Left lung (tissue), 10 donors: ENCODE measurements around the gene TXNL4B. TPM values are rescaled to one million over a fixed set of nuclear protein-coding genes. Genes with fewer than 3 reads are reported as not detected.

Experiments used
- ATAC-seq: fragments of 200-7000 bp; cut with Tn5 transposase; one replicate; pipeline ENCODE4 v1.9.1; 2020; ENCODE audit warnings: moderate library complexity
- DNase-seq, 4 donors: peaks; one replicate each; pipeline ENCODE4 v3.0.0-alpha.2; 2013 to 2020
- H3K27ac ChIP-seq, 2 donors: fragments of 200-600 bp; sonication (generic) in 1 of 2; one replicate each; pipeline versions ENCODE4 v1.5.0 to v1.8.0; 2020 to 2021
- H3K27me3 ChIP-seq, 2 donors: fragments of 200-600 bp; sonication (generic) in 1 of 2; one replicate each; pipeline versions ENCODE4 v1.5.0 to v1.8.0; 2020 to 2021
- H3K36me3 ChIP-seq, 2 donors: fragments of 200-600 bp; sonication (generic) in 1 of 2; one replicate each; pipeline versions ENCODE4 v1.5.0 to v1.8.0; 2020 to 2021
- H3K4me1 ChIP-seq, 2 donors: fragments of 200-600 bp; one replicate each; pipeline ENCODE4 v1.8.0; 2021
- H3K4me3 ChIP-seq, 2 donors: fragments of 200-600 bp; sonication (generic) in 1 of 2; one replicate each; pipeline versions ENCODE4 v1.5.0 to v1.8.0; 2020 to 2021; ENCODE audit warnings: mild to moderate bottlenecking in 1 of 2
- H3K9me3 ChIP-seq, 2 donors: fragments of 200-600 bp; sonication (generic) in 1 of 2; one replicate each; pipeline versions ENCODE4 v1.5.0 to v1.8.0; 2020 to 2021
- intact Hi-C, 2 donors: fragments of 100-400 bp; cut with DNase I; formaldehyde crosslinking; loops; one replicate each; pipeline versions ENCODE4 v1.11.2 to v1.14.2; 2022
- polyA plus RNA-seq, 6 donors: library from polyadenylated mRNA; unstranded; fragments of 120-200 nt; gene quantifications; one replicate each; pipeline ENCODE4 v1.2.1, GENCODE V29; 2013; ENCODE audit not compliant: insufficient read length in 6 of 6
- total RNA-seq, 2 donors: library from RNA; stranded (reverse); fragmentation: NEBNext Ultra II Directional; extraction: Animal tissue kit (Norgen Biotek cat#: 25700); gene quantifications; one replicate each; pipeline ENCODE4 v1.2.1, GENCODE V29; 2021
- TF ChIP-seq, protein P1 (sequence below), 2 donors: fragments of 200-600 bp; sonication (generic) in 1 of 2; IDR thresholded peaks; one replicate each; pipeline versions ENCODE4 v1.5.0 to v1.8.0; 2021; ENCODE audit warnings: antibody characterized with exemption in 2 of 2
- donor health status: DM: no; HTN: yes; CAD: no.
- donor health status: DM: no; HTN: no; CAD: no.

TXNL4B gene
- total and polyA plus RNA-seq, 8 donors = 9.8 to 22.9 (median 20.0) TPM

GRCh38 chr16:72128701-72129100, 35.3 kb upstream of the TXNL4B start:
- no peak overlapping the region for H3K4me3 ChIP-seq
- H3K27ac ChIP-seq = no peak overlapping the region
- intact Hi-C loops = loop anchor here in 1 of 2 donors (10.0 kb wide), 1 partner anchor 336 kb away; no protein-coding TSS in a partner anchor
- H3K36me3 ChIP-seq = no peaks in the 10 kb centered on the region
- DNase-seq (no peak), ATAC-seq (no peak)
- peaks cover 0 to 18% of the 10 kb centered on the region in 2 donors for H3K4me1 ChIP-seq
- TF ChIP-seq, protein P1, sequence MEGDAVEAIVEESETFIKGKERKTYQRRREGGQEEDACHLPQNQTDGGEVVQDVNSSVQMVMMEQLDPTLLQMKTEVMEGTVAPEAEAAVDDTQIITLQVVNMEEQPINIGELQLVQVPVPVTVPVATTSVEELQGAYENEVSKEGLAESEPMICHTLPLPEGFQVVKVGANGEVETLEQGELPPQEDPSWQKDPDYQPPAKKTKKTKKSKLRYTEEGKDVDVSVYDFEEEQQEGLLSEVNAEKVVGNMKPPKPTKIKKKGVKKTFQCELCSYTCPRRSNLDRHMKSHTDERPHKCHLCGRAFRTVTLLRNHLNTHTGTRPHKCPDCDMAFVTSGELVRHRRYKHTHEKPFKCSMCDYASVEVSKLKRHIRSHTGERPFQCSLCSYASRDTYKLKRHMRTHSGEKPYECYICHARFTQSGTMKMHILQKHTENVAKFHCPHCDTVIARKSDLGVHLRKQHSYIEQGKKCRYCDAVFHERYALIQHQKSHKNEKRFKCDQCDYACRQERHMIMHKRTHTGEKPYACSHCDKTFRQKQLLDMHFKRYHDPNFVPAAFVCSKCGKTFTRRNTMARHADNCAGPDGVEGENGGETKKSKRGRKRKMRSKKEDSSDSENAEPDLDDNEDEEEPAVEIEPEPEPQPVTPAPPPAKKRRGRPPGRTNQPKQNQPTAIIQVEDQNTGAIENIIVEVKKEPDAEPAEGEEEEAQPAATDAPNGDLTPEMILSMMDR (IDR thresholded peaks at IDR 0.05) = no peak
- no peaks in the 10 kb centered on the region for H3K9me3 ChIP-seq
- H3K27me3 ChIP-seq = no peaks in the 10 kb centered on the region

- ATAC-seq (no peak), DNase-seq (no peak)
- Histone ChIP-seq H3K27ac (peak overlapping the region in 1 of 2 donors; percentile 7), H3K27me3 (no peaks in the 10 kb centered on the region), H3K4me3 (no peak overlapping the region), H3K4me1 (peaks cover 0 to 18% of the 10 kb centered on the region in 2 donors), H3K36me3 (no peaks in the 10 kb centered on the region), H3K9me3 (no peaks in the 10 kb centered on the region)
- TF ChIP-seq, protein P1 (IDR thresholded peaks at IDR 0.05) = no peak
- intact Hi-C loops = loop anchor here in 1 of 2 donors (10.0 kb wide), 1 partner anchor 338 kb away; no protein-coding TSS in a partner anchor
Observed at GRCh38 chr16:72126429-72126765, 33.0 kb upstream of the TXNL4B start.

DNA sequence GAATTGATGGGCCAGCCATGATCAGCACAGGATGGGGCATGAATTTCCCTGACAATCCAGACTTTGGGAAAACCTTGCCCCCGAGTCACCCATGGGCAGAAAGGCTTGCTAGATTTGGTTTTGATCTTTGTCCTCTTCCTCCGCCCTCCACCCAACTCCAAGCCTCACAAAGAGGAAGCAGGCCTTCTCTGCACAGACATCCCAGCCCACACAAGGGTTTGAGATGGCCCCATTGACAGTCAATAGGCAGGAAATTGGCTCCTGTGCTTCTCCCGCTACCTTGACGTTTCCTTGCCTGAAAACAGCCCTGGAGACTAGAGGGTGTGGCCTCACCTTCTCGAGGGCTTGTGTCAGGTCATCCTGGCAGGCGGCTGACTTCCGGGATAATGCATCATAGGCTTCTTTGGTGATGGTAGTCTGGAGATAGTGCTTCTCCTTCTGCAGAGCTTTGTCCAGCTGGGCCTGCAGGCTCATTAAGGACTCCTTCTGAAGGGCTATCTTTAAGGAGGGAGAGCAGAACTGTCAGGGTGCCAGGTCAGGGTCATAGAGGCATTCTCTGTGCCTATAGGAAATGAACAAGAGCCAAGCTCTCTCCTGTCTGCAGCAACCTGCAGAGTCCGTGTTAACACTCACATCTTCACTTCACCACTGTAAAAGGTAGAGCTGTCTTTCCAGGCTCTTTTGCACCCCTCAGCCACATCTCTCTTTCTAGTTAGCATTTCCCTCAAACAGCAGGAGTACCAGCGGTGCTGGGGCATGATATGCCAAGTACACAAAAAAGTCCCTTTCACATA, 32.4 kb upstream of the TXNL4B start:
- TF ChIP-seq, protein P1 (IDR thresholded peaks at IDR 0.05) = no peak
- H3K4me3 ChIP-seq = no peak overlapping the region
- H3K36me3 ChIP-seq = no peaks in the 10 kb centered on the region
- peak overlapping the region in 1 of 2 donors; percentile 7 for H3K27ac ChIP-seq
- no peaks in the 10 kb centered on the region for H3K9me3 ChIP-seq
- ATAC-seq = peak; percentile 15
- no peaks in the 10 kb centered on the region for H3K27me3 ChIP-seq
- DNase-seq = no peak
- intact Hi-C loops = loop anchor here in 1 of 2 donors (10.0 kb wide), 1 partner anchor 339 kb away; no protein-coding TSS in a partner anchor
- H3K4me1 ChIP-seq = peaks cover 0 to 18% of the 10 kb centered on the region in 2 donors

DNA sequence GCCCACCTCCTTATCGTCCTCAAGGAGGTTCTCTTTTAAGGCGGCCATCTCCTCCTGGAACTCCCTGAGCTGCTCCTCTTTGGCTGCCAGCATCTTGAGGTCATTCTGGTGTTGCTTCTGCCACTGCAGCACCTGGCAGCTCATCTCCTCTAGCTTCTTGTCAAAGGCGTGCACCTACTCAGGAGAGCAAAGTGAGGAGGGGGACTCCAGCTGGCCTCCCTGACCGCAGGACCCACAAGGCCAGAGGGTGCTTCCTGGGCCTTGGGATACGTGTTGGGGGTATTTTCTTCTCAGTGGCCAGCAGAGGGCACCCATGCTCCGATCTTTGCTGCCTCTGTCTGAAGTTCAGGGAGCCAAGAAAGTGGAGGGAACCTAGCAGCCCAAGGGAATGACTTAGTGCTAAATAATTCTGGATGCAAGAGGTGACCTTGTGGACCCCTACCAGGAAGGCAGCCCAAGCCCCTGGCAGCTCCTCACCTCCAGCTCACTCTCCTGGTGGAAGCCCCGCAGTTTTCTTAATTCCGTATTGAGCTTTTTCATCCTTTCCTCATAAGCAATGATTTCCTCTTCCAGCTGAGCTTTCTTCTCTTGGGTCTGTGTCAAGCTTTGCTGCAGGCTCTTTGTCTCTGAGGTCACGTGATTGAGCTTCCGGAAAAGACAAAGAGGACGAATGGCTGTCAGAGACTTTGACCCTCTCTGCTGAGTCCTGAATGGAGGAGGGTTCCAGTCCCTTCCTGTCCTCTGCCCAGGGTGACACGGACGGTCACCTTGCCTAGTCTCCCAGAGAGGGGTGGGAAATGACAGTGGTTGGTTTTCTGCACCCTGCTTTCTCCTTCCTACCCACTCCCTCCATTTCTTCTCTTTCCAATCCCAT, 31.6 kb upstream of the TXNL4B start:
- peak; percentile 97 for ATAC-seq
- peak overlapping the region in 1 of 2 donors; percentile 7 for H3K27ac ChIP-seq
- intact Hi-C loops = loop anchor here in 1 of 2 donors (10.0 kb wide), 1 partner anchor 340 kb away; no protein-coding TSS in a partner anchor

More for the DNA sequence above, 31.6 kb upstream of the TXNL4B start:
- TF ChIP-seq, protein P1 (IDR thresholded peaks at IDR 0.05) = peak; percentile 71 to 79
- Histone ChIP-seq H3K27me3 (no peaks in the 10 kb centered on the region), H3K4me3 (no peak overlapping the region), H3K9me3 (no peaks in the 10 kb centered on the region), H3K36me3 (no peaks in the 10 kb centered on the region), H3K4me1 (peaks cover 0 to 18% of the 10 kb centered on the region in 2 donors)
- peak in 3 of 4 donors; percentile 66 to 82 (median 79) for DNase-seq
